A673 (cell line): Measurements from ENCODE around the gene ADAMTS9.

ENCODE experiments used
- CTCF ChIP-seq: fragments of 300-800, 200-600 bp; sonication (generic); conservative IDR thresholded peaks from 2 replicates; pipeline ENCODE4 v1.5.1; 2017; ENCODE audit warnings: low read depth, mild to moderate bottlenecking, antibody characterized with exemption, low read length, moderate library complexity, mixed read lengths
- EZH2 ChIP-seq: fragments of 200-600 bp; sonication (generic); IDR thresholded peaks from 2 replicates; pipeline ENCODE4 v1.6.1; 2017; ENCODE audit warnings: borderline replicate concordance, low read depth, mild to moderate bottlenecking, mixed read lengths, antibody characterized with exemption, low read length; ENCODE audit not compliant: poor library complexity, severe bottlenecking

- TF ChIP-seq CTCF, result no peak
- TF ChIP-seq EZH2, result no peak
Measured at GRCh38 chr3:64495121-64495780, 192.5 kb downstream of the ADAMTS9 start.
